ENCODE data around the gene RBM47. TPM values are rescaled to one million over a fixed set of nuclear protein-coding genes. Genes with fewer than 3 reads are reported as not detected.
"Not testable (repeated sequence)": the region's sequence is repeated elsewhere in the genome, so short reads cannot be mapped to it uniquely, and the experiment has no call there.

Gene RBM47
- polyA plus RNA-seq, 3 donors = 79.5 to 101 (median 92.8) TPM

DNA sequence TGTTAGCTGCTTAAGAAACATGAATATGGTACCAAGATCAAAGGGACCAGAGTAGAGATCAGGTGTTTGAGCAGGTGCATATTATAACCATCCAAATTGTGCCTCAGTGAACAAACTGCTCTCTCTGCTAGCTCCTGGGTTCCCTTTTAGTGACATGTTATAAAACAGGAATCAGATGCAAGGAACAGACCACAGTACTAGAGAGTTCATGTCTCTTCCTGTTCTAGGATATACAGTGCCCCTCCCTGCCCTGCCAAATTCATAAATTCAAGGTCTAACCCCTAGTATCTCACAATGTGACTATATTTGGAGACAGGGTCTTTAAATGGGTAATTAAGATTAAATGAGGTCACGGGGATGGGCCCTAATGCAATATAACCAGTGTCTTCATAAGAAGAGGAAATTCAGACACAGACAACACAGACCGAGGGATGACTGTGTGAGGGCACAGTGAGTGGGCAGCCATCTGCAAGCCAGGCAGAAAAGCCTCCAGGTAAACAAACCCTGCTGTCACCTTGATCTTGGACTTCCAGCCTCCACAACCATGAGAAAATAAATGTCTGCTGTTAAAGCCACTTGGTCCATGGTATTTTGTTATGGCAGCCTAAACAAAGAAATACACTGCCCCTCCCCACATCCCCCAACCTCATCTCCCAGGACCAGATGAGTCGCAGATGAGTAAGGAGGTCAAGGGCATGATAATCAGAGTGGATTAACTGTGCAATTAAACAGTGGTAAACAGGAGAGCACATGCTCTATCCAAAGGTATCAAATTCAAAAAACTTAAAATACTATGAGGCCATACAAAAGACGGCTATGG is 82.5 kb downstream of the RBM47 start:
- TF ChIP-seq, protein P1, sequence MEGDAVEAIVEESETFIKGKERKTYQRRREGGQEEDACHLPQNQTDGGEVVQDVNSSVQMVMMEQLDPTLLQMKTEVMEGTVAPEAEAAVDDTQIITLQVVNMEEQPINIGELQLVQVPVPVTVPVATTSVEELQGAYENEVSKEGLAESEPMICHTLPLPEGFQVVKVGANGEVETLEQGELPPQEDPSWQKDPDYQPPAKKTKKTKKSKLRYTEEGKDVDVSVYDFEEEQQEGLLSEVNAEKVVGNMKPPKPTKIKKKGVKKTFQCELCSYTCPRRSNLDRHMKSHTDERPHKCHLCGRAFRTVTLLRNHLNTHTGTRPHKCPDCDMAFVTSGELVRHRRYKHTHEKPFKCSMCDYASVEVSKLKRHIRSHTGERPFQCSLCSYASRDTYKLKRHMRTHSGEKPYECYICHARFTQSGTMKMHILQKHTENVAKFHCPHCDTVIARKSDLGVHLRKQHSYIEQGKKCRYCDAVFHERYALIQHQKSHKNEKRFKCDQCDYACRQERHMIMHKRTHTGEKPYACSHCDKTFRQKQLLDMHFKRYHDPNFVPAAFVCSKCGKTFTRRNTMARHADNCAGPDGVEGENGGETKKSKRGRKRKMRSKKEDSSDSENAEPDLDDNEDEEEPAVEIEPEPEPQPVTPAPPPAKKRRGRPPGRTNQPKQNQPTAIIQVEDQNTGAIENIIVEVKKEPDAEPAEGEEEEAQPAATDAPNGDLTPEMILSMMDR (IDR thresholded peaks at IDR 0.05) = no peak
- Mint-ChIP-seq H3K4me1 (peaks cover 44% of the 10 kb centered on the region), H3K27ac (peak overlapping the region; percentile 57 to 91 (median 85)), H3K9me3 (no peaks in the 10 kb centered on the region), H3K4me3 (no peak overlapping the region), H3K36me3 (peaks cover 46 to 56% of the 10 kb centered on the region in 2 donors), H3K27me3 (ENCODE audit: low read depth in 3 of 3) (no peaks in the 10 kb centered on the region)
- intact Hi-C loops (cut with micrococcal nuclease) = loop anchor here (10.0 kb wide), 1 partner anchor 52 kb away; no protein-coding TSS in a partner anchor
- no peaks in the 10 kb centered on the region for H3K27me3 ChIP-seq (ENCODE audit: control insufficient read depth in 2 of 2, insufficient read depth in 2 of 2, low read length in 2 of 2)
- H3K9me3 ChIP-seq (replicated peaks in 1 of 2; ENCODE audit: control insufficient read depth in 1 of 2, insufficient read depth in 1 of 2, low read length in 2 of 2) = no peaks in the 10 kb centered on the region
- no peak overlapping the region for H3K4me3 ChIP-seq (replicated peaks in 1 of 3; ENCODE audit: low read depth in 2 of 3, low read length in 3 of 3)
- no peak overlapping the region for H3K9ac ChIP-seq (ENCODE audit: insufficient read depth, low read length, poor library complexity, severe bottlenecking)
- H3K27ac ChIP-seq (ENCODE audit: low read depth in 1 of 2, low read length in 2 of 2) = peak overlapping the region; percentile 12 to 72
- H2AFZ ChIP-seq (ENCODE audit: insufficient read depth, low read depth, low read length, poor library complexity, severe bottlenecking) = no peak overlapping the region
- peak; percentile 18 to 52 (median 47) for DNase-seq
- peaks cover 40 to 49% of the 10 kb centered on the region in 2 donors for H3K4me1 ChIP-seq (ENCODE audit: control insufficient read depth in 1 of 2, insufficient read depth in 2 of 2, low read length in 2 of 2)
- H3K36me3 ChIP-seq (replicated peaks in 1 of 2; ENCODE audit: control insufficient read depth in 1 of 2, insufficient read depth in 2 of 2, low read length in 2 of 2) = peaks cover 27 to 49% of the 10 kb centered on the region in 2 donors
- H4K20me1 ChIP-seq (ENCODE audit: insufficient read depth, low read length) = peaks cover 77% of the 10 kb centered on the region
- WGBS (ENCODE audit: insufficient coverage) = no CpG with 5 or more reads among the region's 4 CpGs
- no peak overlapping the region for H3K4me2 ChIP-seq (replicated peaks; ENCODE audit: extremely low read depth, low read length, poor library complexity, severe bottlenecking)
- H3K79me2 ChIP-seq (ENCODE audit: insufficient read depth, low read length) = peaks cover 99% of the 10 kb centered on the region

- peaks cover 31 to 56% of the 10 kb centered on the region in 2 donors for H3K36me3 ChIP-seq (replicated peaks in 1 of 2; ENCODE audit: control insufficient read depth in 1 of 2, insufficient read depth in 2 of 2, low read length in 2 of 2)
- H3K9ac ChIP-seq (ENCODE audit: insufficient read depth, low read length, poor library complexity, severe bottlenecking) = no peak overlapping the region
- peak overlapping the region in 1 of 2 donors; percentile 72 for H3K27ac ChIP-seq (ENCODE audit: low read depth in 1 of 2, low read length in 2 of 2)
- H3K9me3 ChIP-seq (replicated peaks in 1 of 2; ENCODE audit: control insufficient read depth in 1 of 2, insufficient read depth in 1 of 2, low read length in 2 of 2) = no peaks in the 10 kb centered on the region
- intact Hi-C loops (cut with micrococcal nuclease) = loop anchor here (10.0 kb wide), 1 partner anchor 52 kb away; no protein-coding TSS in a partner anchor
- peaks cover 38% of the 10 kb centered on the region for H3K4me1 Mint-ChIP-seq
- no CpG with 5 or more reads among the region's 4 CpGs for WGBS (ENCODE audit: insufficient coverage)
- H3K4me3 ChIP-seq (replicated peaks in 1 of 3; ENCODE audit: low read depth in 2 of 3, low read length in 3 of 3) = no peak overlapping the region
- peaks cover 84% of the 10 kb centered on the region for H4K20me1 ChIP-seq (ENCODE audit: insufficient read depth, low read length)
- no peak overlapping the region for H3K4me3 Mint-ChIP-seq
- H3K9me3 Mint-ChIP-seq = no peaks in the 10 kb centered on the region
- H3K4me2 ChIP-seq (replicated peaks; ENCODE audit: extremely low read depth, low read length, poor library complexity, severe bottlenecking) = no peak overlapping the region
- TF ChIP-seq, protein P1 (IDR thresholded peaks at IDR 0.05) = no peak
- peak overlapping the region in 6 of 7 donors; percentile 53 to 91 (median 80) for H3K27ac Mint-ChIP-seq
- no peaks in the 10 kb centered on the region for H3K27me3 ChIP-seq (ENCODE audit: control insufficient read depth in 2 of 2, insufficient read depth in 2 of 2, low read length in 2 of 2)
- DNase-seq = no peak
- H3K79me2 ChIP-seq (ENCODE audit: insufficient read depth, low read length) = peaks cover 100% of the 10 kb centered on the region
- H3K36me3 Mint-ChIP-seq = peaks cover 53 to 63% of the 10 kb centered on the region in 2 donors
- no peaks in the 10 kb centered on the region for H3K27me3 Mint-ChIP-seq (ENCODE audit: low read depth in 3 of 3)
- H2AFZ ChIP-seq (ENCODE audit: insufficient read depth, low read depth, low read length, poor library complexity, severe bottlenecking) = no peak overlapping the region
- peaks cover 34 to 43% of the 10 kb centered on the region in 2 donors for H3K4me1 ChIP-seq (ENCODE audit: control insufficient read depth in 1 of 2, insufficient read depth in 2 of 2, low read length in 2 of 2)
Observed at GRCh38 chr4:40546506-40546905, 83.2 kb downstream of the RBM47 start.

GRCh38 chr4:40545487-40545886 is 84.2 kb downstream of the RBM47 start:
- H3K36me3 Mint-ChIP-seq = peaks cover 54 to 70% of the 10 kb centered on the region in 2 donors
- intact Hi-C loops (cut with micrococcal nuclease) = loop anchor here (10.0 kb wide), 1 partner anchor 51 kb away; no protein-coding TSS in a partner anchor
- H3K27ac Mint-ChIP-seq = peak overlapping the region in 5 of 7 donors; percentile 33 to 82 (median 71)
- Histone ChIP-seq H3K4me1 (ENCODE audit: control insufficient read depth in 1 of 2, insufficient read depth in 2 of 2, low read length in 2 of 2) (peaks cover 27 to 32% of the 10 kb centered on the region in 2 donors), H3K79me2 (ENCODE audit: insufficient read depth, low read length) (peaks cover 98% of the 10 kb centered on the region), H3K27ac (ENCODE audit: low read depth in 1 of 2, low read length in 2 of 2) (peak overlapping the region in 1 of 2 donors; percentile 72), H3K36me3 (replicated peaks in 1 of 2; ENCODE audit: control insufficient read depth in 1 of 2, insufficient read depth in 2 of 2, low read length in 2 of 2) (peaks cover 31 to 64% of the 10 kb centered on the region in 2 donors), H4K20me1 (ENCODE audit: insufficient read depth, low read length) (peaks cover 86% of the 10 kb centered on the region)
- H3K4me2 ChIP-seq (replicated peaks; ENCODE audit: extremely low read depth, low read length, poor library complexity, severe bottlenecking); DNase-seq; H2AFZ ChIP-seq (ENCODE audit: insufficient read depth, low read depth, low read length, poor library complexity, severe bottlenecking); H3K9me3 ChIP-seq (replicated peaks in 1 of 2; ENCODE audit: control insufficient read depth in 1 of 2, insufficient read depth in 1 of 2, low read length in 2 of 2); H3K4me3 ChIP-seq (replicated peaks in 1 of 3; ENCODE audit: low read depth in 2 of 3, low read length in 3 of 3); H3K27me3 Mint-ChIP-seq (ENCODE audit: low read depth in 3 of 3); H3K9ac ChIP-seq (ENCODE audit: insufficient read depth, low read length, poor library complexity, severe bottlenecking); H3K27me3 ChIP-seq (ENCODE audit: control insufficient read depth in 2 of 2, insufficient read depth in 2 of 2, low read length in 2 of 2); H3K4me3 Mint-ChIP-seq; H3K9me3 Mint-ChIP-seq: not testable (repeated sequence)
- H3K4me1 Mint-ChIP-seq = peaks cover 28% of the 10 kb centered on the region
- WGBS (ENCODE audit: insufficient coverage) = 100% methylated on average over 1 of the region's 6 CpGs

Measured in CD14-positive monocyte (primary cell).